H1 (cell line): ENCODE data around the gene PA2G4. TPM values are rescaled to one million over a fixed set of nuclear protein-coding genes. Genes with fewer than 3 reads are reported as not detected.

Experiments used
- BCL11A ChIP-seq, 2 experiments: IDR thresholded peaks; one replicate each; pipeline ENCODE4 v1.6.1; 2011; ENCODE audit warnings: low read depth in 2 of 2, low read length in 2 of 2, mild to moderate bottlenecking in 2 of 2
- CBX8 ChIP-seq: fragments of 300-800, 300-1000 bp; sonication (generic); IDR thresholded peaks from 2 replicates; pipeline ENCODE4 v1.7.1; 2016; ENCODE audit warnings: low read depth, low read length, borderline replicate concordance
- E2F6 ChIP-seq: IDR thresholded peaks from 2 replicates; pipeline ENCODE4 v1.6.1; 2012; ENCODE audit warnings: inconsistent platforms
- FOSL1 ChIP-seq: IDR thresholded peaks from 2 replicates; pipeline ENCODE4 v1.6.1; 2011; ENCODE audit warnings: mild to moderate bottlenecking, low read depth, low read length, moderate library complexity; ENCODE audit not compliant: insufficient read depth
- GABPA ChIP-seq: IDR thresholded peaks from 2 replicates; pipeline ENCODE4 v1.6.1; 2011; ENCODE audit warnings: mild to moderate bottlenecking, low read length, moderate library complexity, borderline replicate concordance; ENCODE audit not compliant: insufficient read depth
- HDAC2 ChIP-seq, 2 experiments: fragments of 300-600 bp in 1 of 2; sonication (generic) in 1 of 2; IDR thresholded peaks; 2 replicates each; pipeline ENCODE4 v1.6.1; 2011 to 2012; ENCODE audit warnings: low read depth in 2 of 2, low read length in 2 of 2, mild to moderate bottlenecking in 2 of 2, moderate library complexity in 2 of 2, borderline replicate concordance in 1 of 2, inconsistent platforms in 1 of 2
- HDAC6 ChIP-seq: IDR thresholded peaks from one replicate; pipeline ENCODE4 v1.7.1; 2012; ENCODE audit warnings: low read depth, mild to moderate bottlenecking, inconsistent platforms, low read length, moderate library complexity
- KDM4A ChIP-seq: IDR thresholded peaks from one replicate; pipeline ENCODE4 v1.7.1; 2012; ENCODE audit warnings: low read depth, mild to moderate bottlenecking, moderate library complexity, low read length, inconsistent platforms; ENCODE audit not compliant: severe bottlenecking
- KDM5A ChIP-seq: fragments of 200-600 bp; IDR thresholded peaks from 2 replicates; pipeline ENCODE4 v1.7.1; 2012; ENCODE audit warnings: mild to moderate bottlenecking, low read length, inconsistent platforms, mixed read lengths
- PHF8 ChIP-seq: fragments of 200-600 bp; sonication (generic); conservative IDR thresholded peaks from 2 replicates; pipeline ENCODE4 v1.7.1; 2012; ENCODE audit warnings: low read depth, mild to moderate bottlenecking, inconsistent platforms, low read length, moderate library complexity
- RAD21 ChIP-seq, 2 experiments: IDR thresholded peaks in 1 of 2; conservative IDR thresholded peaks in 1 of 2; 2 replicates each; pipeline ENCODE4 v1.6.1; 2011; ENCODE audit warnings: low read depth in 2 of 2, low read length in 2 of 2, improper control_type of control experiment in 1 of 2, inconsistent platforms in 1 of 2, mild to moderate bottlenecking in 1 of 2, moderate library complexity in 1 of 2
- RBBP5 ChIP-seq: IDR thresholded peaks from 2 replicates; pipeline ENCODE4 v1.7.1; 2012; ENCODE audit warnings: low read depth, mild to moderate bottlenecking, inconsistent platforms, low read length, moderate library complexity, borderline replicate concordance
- RFX5 ChIP-seq: IDR thresholded peaks from 2 replicates; pipeline ENCODE4 v1.6.1; 2011; ENCODE audit warnings: low read depth, low read length, improper control_type of control experiment, borderline replicate concordance
- RNF2 ChIP-seq: fragments of 200-900, 300-1000 bp; sonication (generic); IDR thresholded peaks from 2 replicates; pipeline ENCODE4 v1.7.1; 2016; ENCODE audit warnings: borderline replicate concordance, low read depth, mild to moderate bottlenecking, antibody characterized with exemption, low read length; ENCODE audit not compliant: poor library complexity, severe bottlenecking; ENCODE audit errors: missing control alignments
- RXRA ChIP-seq: IDR thresholded peaks from 2 replicates; pipeline ENCODE4 v1.6.1; 2011; ENCODE audit warnings: low read depth, mild to moderate bottlenecking, low read length, moderate library complexity; ENCODE audit not compliant: insufficient read depth
- SIRT6 ChIP-seq: IDR thresholded peaks from one replicate; pipeline ENCODE4 v1.7.1; 2012; ENCODE audit warnings: low read length, inconsistent platforms
- SIX5 ChIP-seq: IDR thresholded peaks from 2 replicates; pipeline ENCODE4 v1.6.1; 2011; ENCODE audit warnings: mild to moderate bottlenecking, low read depth, low read length
- SP1 ChIP-seq: IDR thresholded peaks from 2 replicates; pipeline ENCODE4 v1.6.1; 2011; ENCODE audit warnings: low read depth, low read length
- SP4 ChIP-seq: IDR thresholded peaks from 2 replicates; pipeline ENCODE4 v1.6.1; 2012; ENCODE audit warnings: low read length, inconsistent platforms
- TBP ChIP-seq: IDR thresholded peaks from 2 replicates; pipeline ENCODE4 v1.6.1; 2011; ENCODE audit warnings: low read depth, low read length, improper control_type of control experiment
- TEAD4 ChIP-seq: IDR thresholded peaks from 2 replicates; pipeline ENCODE4 v1.6.1; 2012; ENCODE audit warnings: low read depth, low read length, inconsistent platforms, mixed read lengths
- YY1 ChIP-seq: IDR thresholded peaks from 2 replicates; pipeline ENCODE4 v1.6.1; 2011; ENCODE audit warnings: low read depth, mild to moderate bottlenecking, low read length
- polyA plus RNA-seq, 7 experiments: library from polyadenylated mRNA; depleted of rRNA in 3 of 7; stranded (reverse) in 5 of 7; unstranded in 2 of 7; fragments of >200 nt in 5 of 7; fragments of 200-250 nt in 2 of 7; gene quantifications; 1 replicate in 5 of 7; 2 replicates in 1 of 7; 4 replicates in 1 of 7; pipeline versions ENCODE4 v1.2.1 to v1.2.3, GENCODE V29; 2011 to 2013; ENCODE audit warnings: missing spikeins in 2 of 7, mixed read lengths in 2 of 7
- total RNA-seq: library from RNA; stranded (reverse); fragmentation: NEBNext Ultra II Directional; extraction: Animal tissue kit (Norgen Biotek cat#: 25700); gene quantifications from 2 replicates; pipeline ENCODE4 v1.2.1, GENCODE V29; 2021

The PA2G4 gene
- total and polyA plus RNA-seq, 2 of the 8 experiments (the other 6 are each of a cell fraction or from before 2014, with no cell fraction given): 159 to 242 TPM

- TF ChIP-seq SP1: peak; percentile 61; the same call in 1 of the 2 replicates
- TF ChIP-seq FOSL1: no peak
- no peak for TF ChIP-seq SIRT6
- TF ChIP-seq YY1: no peak
- TF ChIP-seq SIX5: no peak
- TF ChIP-seq KDM5A: no peak
- no peak for TF ChIP-seq GABPA
- peak; percentile 36 for TF ChIP-seq PHF8
- peak; percentile 86 for TF ChIP-seq KDM4A
- TF ChIP-seq RAD21 (IDR thresholded peaks at IDR 0.05 in 1 of 2, conservative IDR thresholded peaks at IDR 0.05 in 1 of 2; ENCODE audit: low read depth in 2 of 2, low read length in 2 of 2): no peak
- no peak for TF ChIP-seq SP4
- TF ChIP-seq HDAC2 (IDR thresholded peaks at IDR 0.05; ENCODE audit: borderline replicate concordance in 1 of 2, low read depth in 2 of 2, low read length in 2 of 2): peak in 1 of 2 experiments; percentile 32; a peak in 1 of 4 replicates
- no peak for TF ChIP-seq RXRA
- no peak for TF ChIP-seq RFX5
- no peak for TF ChIP-seq CBX8
- TF ChIP-seq TEAD4: no peak; the same call in 1 of the 2 replicates
- TF ChIP-seq HDAC6: no peak
- TF ChIP-seq RBBP5: peak; percentile 89
- TF ChIP-seq BCL11A (IDR thresholded peaks at IDR 0.05; ENCODE audit: low read depth in 2 of 2, low read length in 2 of 2): no peak
- no peak for TF ChIP-seq RNF2
- TF ChIP-seq TBP: no peak; the same call in 1 of the 2 replicates
- peak; percentile 45; the same call in 1 of the 2 replicates for TF ChIP-seq E2F6
These were observed 24.4 kb upstream of the PA2G4 start, which contains the start of gene ERBB3 (continued) for GRCh38 chr12:56079723-56080555.
